Measurements from ENCODE around the gene FRMD8.

FRMD8 gene

GRCh38 chr11:65427691-65428577 is 41.5 kb downstream of the FRMD8 start:
- Histone ChIP-seq H3K36me3 (ENCODE audit: insufficient read depth, low read length) (peaks cover 67% of the 10 kb centered on the region), H3F3A (ENCODE audit: insufficient read depth, low read length) (no peaks in the 10 kb centered on the region; the same call in 1 of the 2 replicates), H3K4me2 (ENCODE audit: low read length) (peak overlapping the region; percentile 88), H3K9me2 (ENCODE audit: low read depth, low read length) (no peaks in the 10 kb centered on the region), H3K9me3 (ENCODE audit: low read length) (no peaks in the 10 kb centered on the region), H3K79me2 (ENCODE audit: insufficient read depth, low read length) (peaks cover 99% of the 10 kb centered on the region), H3K9ac (ENCODE audit: low read length) (peak overlapping the region; percentile 99), H3K4me3 (ENCODE audit: low read depth, low read length, poor library complexity, severe bottlenecking) (peak overlapping the region; percentile 95), H2AFZ (ENCODE audit: low read length) (no peak overlapping the region), H4K20me1 (ENCODE audit: insufficient read depth, low read length) (no peaks in the 10 kb centered on the region), H3K27ac (ENCODE audit: low read depth, low read length, poor library complexity, severe bottlenecking) (peak overlapping the region; percentile 99), H3K4me1 (ENCODE audit: insufficient read depth, low read length, severe bottlenecking) (peaks cover 76% of the 10 kb centered on the region), H3K27me3 (ENCODE audit: insufficient read depth, low read length) (no peaks in the 10 kb centered on the region)
- no peak for TF ChIP-seq EZH2 (IDR thresholded peaks at IDR 0.05; ENCODE audit: borderline replicate concordance, low read length)
- TF ChIP-seq CTCF (IDR thresholded peaks at IDR 0.05; ENCODE audit: low read length): no peak

- Histone ChIP-seq H3K4me1 (ENCODE audit: insufficient read depth, low read length, severe bottlenecking) (peaks cover 81% of the 10 kb centered on the region), H3K4me2 (ENCODE audit: low read length) (peak overlapping the region; percentile 88), H3K9me2 (ENCODE audit: low read depth, low read length) (no peaks in the 10 kb centered on the region), H3K9ac (ENCODE audit: low read length) (peak overlapping the region; percentile 99), H3K36me3 (ENCODE audit: insufficient read depth, low read length) (peaks cover 65% of the 10 kb centered on the region), H3K27me3 (ENCODE audit: insufficient read depth, low read length) (no peaks in the 10 kb centered on the region), H3K27ac (ENCODE audit: low read depth, low read length, poor library complexity, severe bottlenecking) (peak overlapping the region; percentile 99), H2AFZ (ENCODE audit: low read length) (no peak overlapping the region), H3K9me3 (ENCODE audit: low read length) (no peaks in the 10 kb centered on the region), H3K79me2 (ENCODE audit: insufficient read depth, low read length) (peaks cover 97% of the 10 kb centered on the region), H3F3A (ENCODE audit: insufficient read depth, low read length) (no peaks in the 10 kb centered on the region; the same call in 1 of the 2 replicates), H3K4me3 (ENCODE audit: low read depth, low read length, poor library complexity, severe bottlenecking) (peak overlapping the region; percentile 95), H4K20me1 (ENCODE audit: insufficient read depth, low read length) (no peaks in the 10 kb centered on the region)
- TF ChIP-seq CTCF (IDR thresholded peaks at IDR 0.05; ENCODE audit: low read length) (no peak), EZH2 (IDR thresholded peaks at IDR 0.05; ENCODE audit: borderline replicate concordance, low read length) (no peak)
Observed at GRCh38 chr11:65428578-65429067, 42.2 kb downstream of the FRMD8 start.

GRCh38 chr11:65429068-65429681 is 42.7 kb downstream of the FRMD8 start:
- Histone ChIP-seq H3K4me2 (ENCODE audit: low read length) (peak overlapping the region; percentile 88), H3K36me3 (ENCODE audit: insufficient read depth, low read length) (peaks cover 64% of the 10 kb centered on the region), H4K20me1 (ENCODE audit: insufficient read depth, low read length) (no peaks in the 10 kb centered on the region), H3K79me2 (ENCODE audit: insufficient read depth, low read length) (peaks cover 92% of the 10 kb centered on the region), H3K9me2 (ENCODE audit: low read depth, low read length) (no peaks in the 10 kb centered on the region), H3K27ac (ENCODE audit: low read depth, low read length, poor library complexity, severe bottlenecking) (peak overlapping the region; percentile 99), H3K27me3 (ENCODE audit: insufficient read depth, low read length) (no peaks in the 10 kb centered on the region), H3K9me3 (ENCODE audit: low read length) (no peaks in the 10 kb centered on the region), H2AFZ (ENCODE audit: low read length) (no peak overlapping the region), H3K9ac (ENCODE audit: low read length) (peak overlapping the region; percentile 99), H3F3A (ENCODE audit: insufficient read depth, low read length) (no peaks in the 10 kb centered on the region; the same call in 1 of the 2 replicates), H3K4me1 (ENCODE audit: insufficient read depth, low read length, severe bottlenecking) (peaks cover 86% of the 10 kb centered on the region), H3K4me3 (ENCODE audit: low read depth, low read length, poor library complexity, severe bottlenecking) (peak overlapping the region; percentile 95)
- TF ChIP-seq CTCF (IDR thresholded peaks at IDR 0.05; ENCODE audit: low read length): no peak
- TF ChIP-seq EZH2 (IDR thresholded peaks at IDR 0.05; ENCODE audit: borderline replicate concordance, low read length): no peak

All from OCI-LY1 (cell line).